Smooth muscle cell (in vitro differentiated cells): ENCODE results near the gene KRTAP1-1. TPM values are rescaled to one million over a fixed set of nuclear protein-coding genes. Genes with fewer than 3 reads are reported as not detected.

ENCODE experiments used
- DNase-seq: peaks from one replicate; lab custom pipeline; 2025; ENCODE audit not compliant: unreplicated experiment; lab: John Stamatoyannopoulos, UW
- H2AFZ ChIP-seq: fragments of 200-600 bp; sonication (generic); 2 replicates; pipeline ENCODE4 v1.6.0; 2016; ENCODE audit warnings: antibody characterized with exemption, low read depth, mild to moderate bottlenecking
- H3F3A ChIP-seq: fragments of 200-600 bp; sonication (generic); 2 replicates; pipeline ENCODE4 v1.6.0; 2017; ENCODE audit warnings: antibody characterized with exemption, low read depth
- H3K27ac ChIP-seq: fragments of 200-600 bp; sonication (generic); 2 replicates; pipeline ENCODE4 v1.5.1; 2016; ENCODE audit warnings: low read depth, mild to moderate bottlenecking
- H3K27me3 ChIP-seq: fragments of 200-600 bp; sonication (generic); 2 replicates; pipeline ENCODE4 v1.6.1; 2016; ENCODE audit warnings: low read depth, mild to moderate bottlenecking
- H3K36me3 ChIP-seq: fragments of 200-600 bp; sonication (generic); 2 replicates; pipeline ENCODE4 v1.5.1; 2016; ENCODE audit warnings: low read depth
- H3K4me1 ChIP-seq: fragments of 200-600 bp; sonication (generic); 2 replicates; pipeline ENCODE4 v1.5.1; 2016; ENCODE audit warnings: low read depth
- H3K4me2 ChIP-seq: fragments of 200-600 bp; sonication (generic); 2 replicates; pipeline ENCODE4 v1.6.0; 2016; ENCODE audit warnings: mild to moderate bottlenecking
- H3K4me3 ChIP-seq: fragments of 200-600 bp; sonication (generic); 2 replicates; pipeline ENCODE4 v1.5.1; 2016; ENCODE audit warnings: mild to moderate bottlenecking
- H3K79me2 ChIP-seq: fragments of 200-600 bp; sonication (generic); 2 replicates; pipeline ENCODE4 v1.6.0; 2016; ENCODE audit warnings: low read depth, mild to moderate bottlenecking
- H3K9ac ChIP-seq: fragments of 200-600 bp; sonication (generic); 2 replicates; pipeline ENCODE4 v1.6.0; 2016; ENCODE audit warnings: low read depth
- H3K9me3 ChIP-seq: fragments of 200-600 bp; sonication (generic); replicated peaks from 2 replicates; pipeline ENCODE4 v1.5.1; 2016; ENCODE audit warnings: low read depth
- H4K20me1 ChIP-seq: fragments of 200-600 bp; sonication (generic); 2 replicates; pipeline ENCODE4 v1.6.0; 2016; ENCODE audit warnings: low read depth
- CTCF ChIP-seq: fragments of 200-600 bp; sonication (generic); IDR thresholded peaks from 2 replicates; pipeline ENCODE4 v1.5.1; 2017; ENCODE audit warnings: borderline replicate concordance, mild to moderate bottlenecking, antibody characterized with exemption; ENCODE audit not compliant: insufficient read depth, poor library complexity, severe bottlenecking
- WGBS: methylation state at CpG from one replicate; pipeline ENCODE4 v1.1.7; 2016; ENCODE audit warnings: low lambda C conversion rate; 5-methylcytosine and 5-hydroxymethylcytosine counted together
- polyA plus RNA-seq: library from polyadenylated mRNA; unstranded; fragments of >200 nt; fragmentation: Nextera tagmentation; extraction: Ambion mirVana; gene quantifications from 2 replicates; pipeline ENCODE4 v1.2.1, GENCODE V29; 2016
- total RNA-seq: library from RNA; depleted of rRNA; stranded (reverse); fragments of >200 nt; gene quantifications from 2 replicates; pipeline ENCODE4 v1.2.3, GENCODE V29; 2014

KRTAP1-1 gene
- total and polyA plus RNA-seq, 2 experiments from 2014 or later, result not detected

- no peaks in the 10 kb centered on the region for H3K79me2 ChIP-seq
- H3K27me3 ChIP-seq, result no peaks in the 10 kb centered on the region
- TF ChIP-seq CTCF, result no peak
- H3K27ac ChIP-seq, result no peak within 1 kb of the TSS
- WGBS, result 77% methylated on average over 9 of the region's 9 CpGs
- H3F3A ChIP-seq, result no peaks in the 10 kb centered on the region
- no peak for DNase-seq
- no peaks in the 10 kb centered on the region for H3K36me3 ChIP-seq
- no peaks in the 10 kb centered on the region for H4K20me1 ChIP-seq
- no peaks in the 10 kb centered on the region for H3K9me3 ChIP-seq
- H3K4me2 ChIP-seq, result peak within 1 kb of the TSS; percentile 47
- H3K4me1 ChIP-seq, result no peaks in the 10 kb centered on the region
- H3K4me3 ChIP-seq, result no peak within 1 kb of the TSS
- no peak within 1 kb of the TSS for H3K9ac ChIP-seq
- H2AFZ ChIP-seq, result no peak within 1 kb of the TSS
Measured at GRCh38 chr17:41026715-41027471, 14.4 kb downstream of the KRTAP1-1 start, which contains the start of gene KRTAP1-5. TSS of gene KRTAP1-5 (minus strand) at chr17:41027208. CDS start at chr17:41027155, 53 bp downstream.

GRCh38 chr17:41024697-41025096, 16.6 kb downstream of the KRTAP1-1 start:
- Histone ChIP-seq H3K4me3 (no peak overlapping the region), H3K9ac (no peak overlapping the region), H2AFZ (no peak overlapping the region), H3K4me1 (no peaks in the 10 kb centered on the region), H3K36me3 (no peaks in the 10 kb centered on the region), H3K27ac (no peak overlapping the region), H3K27me3 (no peaks in the 10 kb centered on the region), H3K79me2 (no peaks in the 10 kb centered on the region), H3K9me3 (no peaks in the 10 kb centered on the region), H3K4me2 (no peak overlapping the region), H3F3A (no peaks in the 10 kb centered on the region), H4K20me1 (no peaks in the 10 kb centered on the region)
- no peak for TF ChIP-seq CTCF
- 72% methylated on average over 3 of the region's 3 CpGs for WGBS
- DNase-seq, result no peak

- no peaks in the 10 kb centered on the region for H3K79me2 ChIP-seq
- H3K27ac ChIP-seq, result no peak overlapping the region
- no peaks in the 10 kb centered on the region for H3K36me3 ChIP-seq
- no peaks in the 10 kb centered on the region for H3F3A ChIP-seq
- no peaks in the 10 kb centered on the region for H3K27me3 ChIP-seq
- no peak overlapping the region for H3K9ac ChIP-seq
- TF ChIP-seq CTCF, result no peak
- H3K4me2 ChIP-seq, result no peak overlapping the region
- DNase-seq, result no peak
- H2AFZ ChIP-seq, result no peak overlapping the region
- no peak overlapping the region for H3K4me3 ChIP-seq
- H3K9me3 ChIP-seq, result no peaks in the 10 kb centered on the region
- H3K4me1 ChIP-seq, result no peaks in the 10 kb centered on the region
- H4K20me1 ChIP-seq, result no peaks in the 10 kb centered on the region
Measured at GRCh38 chr17:41020336-41020735, 20.9 kb downstream of the KRTAP1-1 start.

GRCh38 chr17:41019415-41019814, 21.8 kb downstream of the KRTAP1-1 start:
- H2AFZ ChIP-seq, result no peak overlapping the region
- no peaks in the 10 kb centered on the region for H3F3A ChIP-seq
- DNase-seq, result no peak
- H3K4me3 ChIP-seq, result no peak overlapping the region
- no peak for TF ChIP-seq CTCF
- no peaks in the 10 kb centered on the region for H4K20me1 ChIP-seq
- no peak overlapping the region for H3K27ac ChIP-seq
- H3K9me3 ChIP-seq, result no peaks in the 10 kb centered on the region
- H3K4me2 ChIP-seq, result no peak overlapping the region
- no peak overlapping the region for H3K9ac ChIP-seq
- no peaks in the 10 kb centered on the region for H3K79me2 ChIP-seq
- no peaks in the 10 kb centered on the region for H3K36me3 ChIP-seq
- 94% methylated on average over 3 of the region's 3 CpGs for WGBS
- H3K27me3 ChIP-seq, result no peaks in the 10 kb centered on the region
- H3K4me1 ChIP-seq, result no peaks in the 10 kb centered on the region
